Measurements from ENCODE around the gene HMGN4.

The HMGN4 gene

GRCh38 chr6:26553635-26554446 is 15.7 kb downstream of the HMGN4 start:
- DNase-seq: peak; percentile 66

GRCh38 chr6:26554447-26554696 is 16.2 kb downstream of the HMGN4 start:
- DNase-seq: no peak

GRCh38 chr6:26554697-26555504 is 16.7 kb downstream of the HMGN4 start:
- DNase-seq: no peak

DNA sequence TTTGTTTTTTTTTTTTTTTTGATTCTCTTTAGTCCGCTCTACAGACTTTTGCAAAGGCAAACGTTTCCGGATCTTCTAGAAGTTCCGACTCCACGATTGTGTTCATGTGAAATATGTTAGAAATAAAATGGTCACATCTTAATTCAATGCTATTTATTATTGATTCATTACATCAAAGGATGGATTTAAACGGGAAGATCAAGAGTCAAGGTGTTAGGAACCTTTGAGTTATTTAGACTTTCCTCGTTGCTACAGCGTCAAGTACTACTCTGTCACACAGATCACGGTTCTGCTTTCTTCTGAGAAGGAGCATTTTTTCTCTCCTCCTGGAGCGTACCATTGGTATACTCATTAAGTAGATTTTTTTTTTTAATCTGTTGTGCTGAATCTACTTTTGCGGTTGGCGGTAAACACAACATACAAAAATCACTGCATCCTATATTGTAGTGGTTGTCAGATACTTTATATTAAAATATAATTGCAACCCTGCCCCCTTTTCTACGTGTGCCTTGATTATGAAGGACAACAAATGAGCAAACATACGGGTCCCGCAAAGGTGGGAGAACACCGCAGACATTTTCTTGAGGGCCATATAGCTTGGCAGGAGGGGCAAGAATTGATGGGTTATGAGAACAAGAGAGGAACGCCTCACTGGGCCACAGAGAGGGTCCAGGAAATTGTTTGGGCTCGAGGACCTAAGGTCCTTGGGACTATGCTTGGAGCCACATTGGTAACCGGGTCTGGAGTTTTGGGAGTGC is 17.5 kb downstream of the HMGN4 start:
- DNase-seq: no peak

DNA sequence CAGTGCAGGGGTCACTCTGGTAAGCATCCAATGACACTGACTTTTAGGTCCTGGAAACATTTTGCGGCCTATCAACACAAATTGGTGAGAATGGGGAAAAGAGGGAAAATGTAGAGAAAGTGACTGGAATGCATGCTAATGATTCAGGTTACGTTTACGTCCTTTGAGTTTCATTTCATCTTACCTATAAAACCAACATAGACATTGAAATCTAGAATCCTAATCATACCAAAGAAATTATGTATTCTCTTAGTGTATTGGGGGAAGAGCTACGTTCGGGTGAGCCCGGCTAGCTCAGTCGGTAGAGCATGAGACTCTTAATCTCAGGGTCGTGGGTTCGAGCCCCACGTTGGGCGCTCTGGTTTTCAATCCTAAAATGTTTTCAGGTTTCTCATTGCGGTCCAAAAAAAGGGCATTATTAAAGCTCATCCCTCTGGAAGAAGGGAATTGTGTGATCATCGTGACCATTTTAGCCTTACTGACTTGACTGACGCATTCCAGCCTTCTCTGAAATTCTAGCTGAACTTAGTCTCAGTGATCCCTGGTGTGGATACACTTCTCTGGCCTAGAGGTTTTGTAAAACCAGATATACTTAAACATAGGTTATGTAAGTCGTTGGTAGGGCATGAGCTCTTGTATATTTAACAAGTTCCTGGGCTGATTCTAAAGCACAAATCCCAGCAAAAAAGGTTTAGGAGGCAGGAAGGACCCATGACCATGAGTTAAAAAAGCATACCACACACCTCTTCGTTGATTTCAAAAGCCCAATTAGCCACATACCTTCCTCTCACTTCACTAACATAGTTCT is 18.3 kb downstream of the HMGN4 start:
- DNase-seq: no peak

DNA sequence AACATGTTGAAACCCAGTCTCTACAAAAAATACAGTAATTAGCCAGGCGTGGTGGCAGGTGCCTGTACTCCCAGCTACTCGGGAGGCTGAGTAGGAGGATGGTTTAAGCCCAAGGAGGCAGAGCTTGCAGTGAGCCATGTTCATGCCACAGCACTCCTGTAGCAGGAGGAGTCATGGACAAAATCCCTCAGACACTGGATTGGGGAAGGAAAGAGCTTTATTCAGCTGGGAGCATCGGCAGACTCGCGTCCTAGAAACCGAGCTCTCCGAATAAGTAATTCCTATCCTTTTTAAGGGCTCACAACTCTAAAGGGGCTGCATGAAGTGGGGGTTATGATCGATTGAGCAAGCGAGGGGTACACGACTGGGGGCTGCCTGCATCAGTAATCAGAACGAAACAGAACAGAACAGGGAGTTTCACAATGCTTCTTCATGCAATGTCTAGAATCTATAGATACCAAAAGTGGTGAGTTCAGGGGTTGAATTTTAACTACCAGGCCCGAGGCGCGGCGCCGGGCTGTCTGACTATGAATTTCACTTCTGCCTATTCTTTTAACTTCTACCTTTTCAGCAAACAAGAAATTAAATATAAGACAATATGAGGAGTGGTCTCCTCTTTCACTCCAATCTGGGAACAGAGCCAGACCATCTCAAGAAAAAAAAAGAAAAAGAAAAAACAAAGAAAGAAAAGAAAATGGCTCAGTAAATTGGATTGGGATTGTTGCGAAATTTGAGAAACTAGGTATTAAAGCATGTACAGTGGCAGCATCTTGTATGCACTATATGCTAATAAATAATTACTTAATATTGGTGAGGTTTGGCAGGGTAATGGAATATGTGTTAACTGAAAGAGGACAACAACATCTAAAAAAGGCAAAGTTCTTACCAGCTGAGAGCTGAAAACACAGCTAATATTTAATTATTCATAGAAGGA is 23.6 kb downstream of the HMGN4 start:
- no peak for DNase-seq

DNA sequence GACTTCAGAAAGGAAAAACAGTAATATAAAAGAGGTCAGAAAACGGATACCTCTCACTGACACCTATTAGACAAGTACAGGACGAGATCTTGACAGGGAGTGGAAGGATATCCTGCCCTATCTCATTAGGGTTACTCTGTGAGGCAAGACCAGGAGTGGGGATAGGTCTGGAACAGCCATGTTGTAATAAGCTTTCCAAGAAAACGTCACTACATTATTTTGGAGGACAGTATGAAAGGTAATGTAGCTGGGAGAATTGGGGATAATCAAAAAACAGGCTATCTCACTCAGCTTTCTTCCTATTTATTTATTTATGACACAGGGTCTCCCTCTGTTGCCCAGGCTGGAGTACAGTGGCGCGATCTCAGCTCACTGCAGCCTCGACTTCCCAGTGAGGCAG is 25.3 kb downstream of the HMGN4 start:
- no peak for DNase-seq

GRCh38 chr6:26568601-26569432 is 30.7 kb downstream of the HMGN4 start:
- peak; percentile 69 for DNase-seq

DNA sequence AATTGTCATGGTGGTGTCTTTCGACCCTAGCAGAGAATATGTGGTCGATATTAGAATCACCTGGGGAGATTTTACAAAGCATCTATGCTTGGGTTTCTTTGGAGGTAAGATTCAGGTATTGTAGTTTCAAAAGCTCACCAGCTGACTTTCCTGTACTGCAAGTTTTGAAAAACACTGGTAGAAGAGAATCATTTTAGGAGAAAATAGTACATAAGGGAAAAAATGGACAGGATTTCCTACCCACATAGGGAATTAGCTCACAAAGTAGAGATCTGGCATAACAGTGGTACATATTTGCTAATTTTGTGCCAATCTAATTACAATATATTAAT is 31.2 kb downstream of the HMGN4 start:
- DNase-seq: no peak

- DNase-seq: no peak
Observed at GRCh38 chr6:26570027-26570809, 32.1 kb downstream of the HMGN4 start.

DNA sequence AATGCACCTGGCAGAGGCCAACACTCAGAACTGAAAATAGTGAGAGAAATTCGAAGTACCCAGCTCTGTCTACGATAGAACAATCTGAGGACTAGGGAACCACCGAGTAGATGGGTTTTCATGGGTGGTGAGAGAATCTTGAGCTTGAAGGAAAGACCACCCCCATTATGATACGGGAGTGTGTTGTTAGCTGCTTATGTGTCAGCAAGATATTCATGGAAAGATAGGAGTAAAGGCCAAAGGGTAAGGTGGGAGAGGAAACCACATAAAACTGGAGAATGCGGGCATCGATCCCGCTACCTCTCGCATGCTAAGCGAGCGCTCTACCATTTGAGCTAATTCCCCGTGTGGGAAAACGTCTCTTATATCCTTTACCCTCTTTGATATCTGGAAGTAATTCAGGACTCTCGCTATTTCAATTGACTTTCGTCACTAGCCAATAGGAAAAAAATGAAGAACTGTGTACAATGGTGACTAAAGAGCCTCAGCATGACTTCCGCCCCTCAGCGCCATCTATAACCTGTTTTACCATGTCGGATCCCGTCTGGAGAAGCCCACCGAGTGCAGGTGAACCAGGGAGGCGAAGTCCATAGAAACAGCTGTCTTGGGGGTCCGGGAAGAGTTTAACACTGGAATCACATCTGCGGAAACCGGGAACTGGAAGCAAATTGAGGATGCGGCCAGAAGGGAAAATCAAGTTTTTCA is 33.6 kb downstream of the HMGN4 start:
- DNase-seq: peak; percentile 63

DNA sequence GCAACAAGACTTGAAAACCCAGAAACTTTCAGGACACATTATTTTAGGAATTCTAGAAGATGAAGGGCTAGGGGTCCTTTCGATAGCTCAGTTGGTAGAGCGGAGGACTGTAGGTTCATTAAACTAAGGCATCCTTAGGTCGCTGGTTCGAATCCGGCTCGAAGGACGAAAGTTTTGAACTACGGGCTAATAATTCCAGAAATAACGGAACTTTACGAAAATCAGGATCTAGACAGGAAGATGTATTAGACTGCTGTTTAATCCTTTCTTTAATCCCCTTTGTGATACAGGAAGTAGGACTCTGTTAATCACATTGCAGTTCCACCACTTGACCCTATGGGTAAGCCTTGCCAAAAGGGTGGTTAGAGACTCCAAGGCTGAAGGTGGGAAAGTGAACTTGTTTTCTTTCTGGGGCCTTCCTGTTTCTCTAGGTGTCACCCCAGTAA is 37.4 kb downstream of the HMGN4 start:
- no peak for DNase-seq

GRCh38 chr6:26576407-26576843 is 38.3 kb downstream of the HMGN4 start:
- DNase-seq: no peak

DNA sequence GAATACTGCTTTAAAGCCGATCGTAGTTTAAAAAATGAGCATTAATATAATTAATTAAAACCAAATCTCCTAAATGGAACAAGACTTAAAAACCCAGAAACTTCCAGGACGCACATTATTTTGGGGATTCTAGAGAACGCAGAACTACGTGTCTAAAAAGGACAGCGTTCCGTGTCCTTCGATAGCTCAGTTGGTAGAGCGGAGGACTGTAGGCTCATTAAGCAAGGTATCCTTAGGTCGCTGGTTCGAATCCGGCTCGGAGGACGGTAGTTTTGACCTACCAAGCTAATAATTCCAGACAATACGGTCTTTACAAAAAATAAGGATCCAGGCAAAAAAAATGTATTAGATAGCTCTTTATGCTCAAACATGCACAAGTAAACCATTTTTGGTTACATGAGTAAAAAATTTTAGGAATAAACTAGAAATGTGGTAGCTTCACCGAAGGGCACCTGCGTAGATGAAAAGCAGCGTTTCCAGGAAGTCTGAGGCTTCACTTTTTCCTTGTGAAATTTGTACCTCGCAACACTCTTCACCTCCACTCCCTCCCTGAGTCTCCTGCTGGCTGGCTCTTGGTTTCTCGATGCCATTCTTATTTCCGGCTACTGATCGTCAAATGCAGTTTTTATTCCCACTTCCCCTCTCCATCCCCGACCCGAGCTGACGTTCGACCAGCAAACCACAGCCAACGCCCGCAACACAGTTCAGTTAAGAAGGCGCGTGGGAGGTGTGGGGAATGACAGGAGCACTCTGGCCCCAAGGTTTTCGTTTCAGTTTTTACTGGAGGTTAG is 39.0 kb downstream of the HMGN4 start:
- no peak for DNase-seq

DNA sequence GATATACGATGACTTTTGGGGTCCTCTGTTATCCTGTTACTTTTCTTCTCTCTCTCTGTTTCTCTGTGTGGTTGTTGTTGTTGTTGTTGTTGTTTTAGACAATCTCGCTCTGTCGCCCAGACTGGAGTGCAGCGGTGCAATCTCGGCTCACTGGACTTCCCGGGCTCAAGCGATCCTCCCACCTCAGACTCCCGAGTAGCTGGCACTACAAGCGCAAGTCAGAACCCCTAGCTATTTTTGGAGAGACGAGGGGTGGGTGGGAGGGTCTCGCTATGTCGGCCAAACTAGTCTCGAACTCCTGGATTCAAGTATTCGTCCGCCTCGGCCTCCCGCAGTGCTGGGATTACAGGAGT is 39.5 kb downstream of the HMGN4 start:
- DNase-seq: no peak

- no peak for DNase-seq
Observed at GRCh38 chr6:26578279-26578678, 40.1 kb downstream of the HMGN4 start.

DNA sequence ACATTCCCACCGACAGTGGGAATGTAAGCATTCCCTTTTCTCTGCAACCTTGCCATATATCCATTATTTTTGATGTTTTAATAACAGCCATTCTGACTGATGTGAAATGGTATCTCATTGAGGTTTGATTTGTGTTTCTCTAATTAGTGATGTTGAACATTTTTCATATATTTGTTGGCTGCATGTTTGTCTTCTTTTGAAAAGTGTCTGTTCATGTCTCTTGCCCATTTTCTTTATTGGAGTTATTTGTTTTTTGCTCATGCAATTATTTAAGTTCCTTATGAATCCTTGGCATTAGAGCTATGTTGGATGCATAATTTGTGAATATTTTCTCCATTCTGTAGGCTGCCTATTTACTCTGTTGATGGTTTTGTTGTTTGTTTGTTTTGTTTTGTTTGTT is 40.6 kb downstream of the HMGN4 start:
- no peak for DNase-seq

- DNase-seq: no peak
Observed at GRCh38 chr6:26581164-26581915, 43.2 kb downstream of the HMGN4 start.

All from GOT3 (cell line).